GM18867 (cell line): Measurements from ENCODE around the gene L3MBTL4.
"Not testable (repeated sequence)": the region's sequence is repeated elsewhere in the genome, so short reads cannot be mapped to it uniquely, and the experiment has no call there.

ENCODE experiments used
- ATAC-seq: cut with Tn5 transposase; IDR thresholded peaks from one replicate; pipeline ENCODE4 v1.9.1; 2021; ENCODE audit warnings: mild to moderate bottlenecking, moderate library complexity; ENCODE audit not compliant: unreplicated experiment

L3MBTL4 gene

GRCh38 chr18:6202861-6203260 lies 211.8 kb downstream of the L3MBTL4 start:
- ATAC-seq: no peak

- ATAC-seq: no peak
Measured at GRCh38 chr18:6200204-6200774, 214.4 kb downstream of the L3MBTL4 start.

- no peak for ATAC-seq
Measured at GRCh38 chr18:6199777-6200176, 214.9 kb downstream of the L3MBTL4 start.

GRCh38 chr18:6198585-6198984 lies 216.1 kb downstream of the L3MBTL4 start:
- ATAC-seq: no peak

- no peak for ATAC-seq
Measured at GRCh38 chr18:6194640-6195039, 220.1 kb downstream of the L3MBTL4 start.

GRCh38 chr18:6185782-6186181 lies 228.9 kb downstream of the L3MBTL4 start:
- ATAC-seq: not testable (repeated sequence)

GRCh38 chr18:6174983-6175745 lies 239.5 kb downstream of the L3MBTL4 start:
- ATAC-seq: no peak

- ATAC-seq: no peak
Measured at GRCh38 chr18:6170604-6171003, 244.1 kb downstream of the L3MBTL4 start.

- no peak for ATAC-seq
Measured at GRCh38 chr18:6161549-6161948, 253.2 kb downstream of the L3MBTL4 start.

GRCh38 chr18:6159426-6159825 lies 255.3 kb downstream of the L3MBTL4 start:
- no peak for ATAC-seq

GRCh38 chr18:6158958-6159357 lies 255.8 kb downstream of the L3MBTL4 start:
- no peak for ATAC-seq

- no peak for ATAC-seq
Measured at GRCh38 chr18:6156446-6156845, 258.3 kb downstream of the L3MBTL4 start.

- no peak for ATAC-seq
Measured at GRCh38 chr18:6155707-6156106, 259.0 kb downstream of the L3MBTL4 start.

- no peak for ATAC-seq
Measured at GRCh38 chr18:6150430-6150829, 264.3 kb downstream of the L3MBTL4 start.

GRCh38 chr18:6146307-6146661 lies 268.4 kb downstream of the L3MBTL4 start:
- ATAC-seq: no peak

GRCh38 chr18:6145645-6146306 lies 268.9 kb downstream of the L3MBTL4 start:
- no peak for ATAC-seq

- ATAC-seq: no peak
Measured at GRCh38 chr18:6139007-6139406, 275.7 kb downstream of the L3MBTL4 start.

GRCh38 chr18:6135901-6136300 lies 278.8 kb downstream of the L3MBTL4 start:
- ATAC-seq: not testable (repeated sequence)

GRCh38 chr18:6135029-6135428 lies 279.7 kb downstream of the L3MBTL4 start:
- not testable (repeated sequence) for ATAC-seq

GRCh38 chr18:6132751-6133368 lies 281.9 kb downstream of the L3MBTL4 start:
- no peak for ATAC-seq

GRCh38 chr18:6120820-6121279 lies 293.9 kb downstream of the L3MBTL4 start:
- no peak for ATAC-seq

GRCh38 chr18:6119761-6120160 lies 294.9 kb downstream of the L3MBTL4 start:
- no peak for ATAC-seq
